PC-3 (cell line): ENCODE results near the gene ERV3-1.

Source experiments
- EZH2 ChIP-seq: fragments of 300-600 bp; sonication (generic); IDR thresholded peaks from one replicate; pipeline ENCODE4 v1.6.1; 2017; ENCODE audit warnings: antibody characterized with exemption, mild to moderate bottlenecking, low read length; ENCODE audit not compliant: unreplicated experiment
- TF ChIP-seq, protein P1 (sequence below): fragments of 300-600 bp; sonication (generic); conservative IDR thresholded peaks from 2 replicates; pipeline ENCODE4 v1.5.1; 2017; ENCODE audit warnings: antibody characterized with exemption, low read depth, mild to moderate bottlenecking, low read length

DNA sequence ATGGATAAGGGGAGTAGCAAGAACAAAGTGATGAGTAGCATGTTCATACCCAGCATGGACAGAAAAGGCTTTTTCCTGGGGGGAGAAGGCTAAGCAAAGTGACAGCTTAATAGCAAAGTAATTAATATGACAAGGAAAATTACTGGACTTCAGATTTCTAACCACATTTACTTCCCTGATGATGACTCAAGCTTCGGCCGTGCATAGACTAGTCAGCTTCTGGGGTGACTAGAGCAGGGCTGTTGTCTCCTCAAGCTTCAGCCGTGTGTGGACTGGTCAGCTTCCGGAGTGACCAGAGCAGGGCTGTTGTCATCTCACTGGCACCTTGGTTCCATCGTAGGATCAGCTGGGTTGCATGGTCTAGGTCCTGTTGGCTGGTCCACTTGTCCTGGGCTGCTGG, 13.5 kb downstream of the ERV3-1 start:
- TF ChIP-seq, protein P1, sequence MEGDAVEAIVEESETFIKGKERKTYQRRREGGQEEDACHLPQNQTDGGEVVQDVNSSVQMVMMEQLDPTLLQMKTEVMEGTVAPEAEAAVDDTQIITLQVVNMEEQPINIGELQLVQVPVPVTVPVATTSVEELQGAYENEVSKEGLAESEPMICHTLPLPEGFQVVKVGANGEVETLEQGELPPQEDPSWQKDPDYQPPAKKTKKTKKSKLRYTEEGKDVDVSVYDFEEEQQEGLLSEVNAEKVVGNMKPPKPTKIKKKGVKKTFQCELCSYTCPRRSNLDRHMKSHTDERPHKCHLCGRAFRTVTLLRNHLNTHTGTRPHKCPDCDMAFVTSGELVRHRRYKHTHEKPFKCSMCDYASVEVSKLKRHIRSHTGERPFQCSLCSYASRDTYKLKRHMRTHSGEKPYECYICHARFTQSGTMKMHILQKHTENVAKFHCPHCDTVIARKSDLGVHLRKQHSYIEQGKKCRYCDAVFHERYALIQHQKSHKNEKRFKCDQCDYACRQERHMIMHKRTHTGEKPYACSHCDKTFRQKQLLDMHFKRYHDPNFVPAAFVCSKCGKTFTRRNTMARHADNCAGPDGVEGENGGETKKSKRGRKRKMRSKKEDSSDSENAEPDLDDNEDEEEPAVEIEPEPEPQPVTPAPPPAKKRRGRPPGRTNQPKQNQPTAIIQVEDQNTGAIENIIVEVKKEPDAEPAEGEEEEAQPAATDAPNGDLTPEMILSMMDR: no peak
- TF ChIP-seq EZH2: no peak
